ENCODE results near the gene COPZ2. TPM values are rescaled to one million over a fixed set of nuclear protein-coding genes. Genes with fewer than 3 reads are reported as not detected.

COPZ2 gene
- total RNA-seq, 1 experiment from 2014 or later, result not detected

DNA sequence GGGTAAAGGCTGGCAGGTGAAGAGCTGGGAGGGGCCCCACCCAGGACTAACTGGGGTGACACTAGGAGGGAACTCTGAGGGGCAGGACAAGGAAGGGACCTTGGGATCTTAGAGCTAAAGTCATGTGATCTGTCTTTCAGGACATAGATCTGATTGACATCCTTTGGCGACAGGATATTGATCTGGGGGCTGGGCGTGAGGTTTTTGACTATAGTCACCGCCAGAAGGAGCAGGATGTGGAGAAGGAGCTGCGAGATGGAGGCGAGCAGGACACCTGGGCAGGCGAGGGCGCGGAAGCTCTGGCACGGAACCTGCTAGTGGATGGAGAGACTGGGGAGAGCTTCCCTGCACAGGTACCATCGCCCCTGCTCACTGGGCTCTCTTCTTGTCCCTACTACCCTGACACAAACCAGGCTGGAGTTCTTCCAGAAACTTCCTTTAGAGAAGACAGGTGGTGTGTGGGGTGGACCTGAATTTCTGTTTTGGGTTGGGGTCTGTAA is 18.7 kb upstream of the COPZ2 start:
- BruUV-seq (replicated peaks), result no TSS peak
- Histone ChIP-seq H3K36me3 (ENCODE audit: insufficient read depth, low read length, poor library complexity, severe bottlenecking) (peaks cover 66% of the 10 kb centered on the region), H3K9me3 (ENCODE audit: low read depth, low read length, poor library complexity, severe bottlenecking) (no peaks in the 10 kb centered on the region), H3K27me3 (replicated peaks; ENCODE audit: insufficient read depth, low read depth, low read length, poor library complexity) (no peaks in the 10 kb centered on the region), H3K27ac (ENCODE audit: low read depth, low read length, poor library complexity, severe bottlenecking) (peak overlapping the region; percentile 98), H3K4me1 (ENCODE audit: insufficient read depth, low read length, poor library complexity, severe bottlenecking) (peaks cover 51% of the 10 kb centered on the region), H3K4me3 (ENCODE audit: low read depth, low read length, poor library complexity, severe bottlenecking) (peak overlapping the region; percentile 32)
- TF ChIP-seq CTCF (conservative IDR thresholded peaks at IDR 0.05; ENCODE audit: low read depth, low read length) (no peak), EZH2 (IDR thresholded peaks at IDR 0.05; ENCODE audit: borderline replicate concordance, low read depth, low read length, poor library complexity, severe bottlenecking) (no peak)
- no peak for DNase-seq (ENCODE audit: low spot score)
- ChIA-PET POLR2A (ENCODE audit: low non-redundant PET) (interaction anchor here (0.5 to 2.0 kb wide), 5 partner anchors 9 to 1248 kb away, joined by 3 to 10 read pairs (median 8); partner anchors contain the start of gene SNX11), CTCF (interaction anchor here (0.5 kb wide), 1 partner anchor 109 kb away, joined by 3 read pairs; no protein-coding TSS in a partner anchor)
- intact Hi-C loops (cut with micrococcal nuclease; ENCODE audit: unreplicated experiment), result no loop called here

DNA sequence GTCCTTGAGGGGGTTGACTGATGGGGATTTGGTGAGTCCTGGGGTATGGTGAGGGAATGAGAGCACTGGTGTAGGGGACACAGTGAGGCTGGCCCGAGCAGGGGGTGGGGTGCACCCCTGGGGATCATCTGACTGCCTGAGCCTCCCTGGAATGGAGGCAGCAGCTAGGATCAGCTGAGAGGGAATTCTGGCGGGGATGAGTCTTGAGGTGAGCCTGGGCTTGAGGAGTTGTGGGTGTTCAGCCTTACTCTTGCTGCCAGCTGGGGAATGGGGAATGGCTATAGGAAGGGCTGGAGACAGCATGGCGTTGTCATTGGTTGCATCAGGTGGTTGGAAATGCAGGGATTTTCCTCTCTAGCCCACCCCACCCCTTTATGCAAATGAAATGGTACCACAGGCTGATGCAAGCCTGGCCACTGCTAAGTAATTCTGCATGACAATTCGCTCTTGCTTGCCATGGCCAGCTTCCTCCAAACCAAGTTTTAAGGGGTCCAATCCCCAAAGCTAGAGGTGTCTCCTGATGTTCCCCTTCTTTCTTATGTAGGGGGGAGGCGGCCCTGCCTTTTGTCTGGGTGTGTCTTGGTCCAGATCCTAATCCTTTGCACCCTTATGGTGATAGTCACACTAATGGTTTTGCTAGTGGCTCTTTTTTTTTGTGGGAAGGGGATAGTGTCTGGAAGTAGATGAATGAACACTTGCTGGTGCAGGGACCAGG is 18.1 kb upstream of the COPZ2 start:
- Histone ChIP-seq H3K27ac (ENCODE audit: low read depth, low read length, poor library complexity, severe bottlenecking) (peak overlapping the region; percentile 98), H3K36me3 (ENCODE audit: insufficient read depth, low read length, poor library complexity, severe bottlenecking) (peaks cover 68% of the 10 kb centered on the region), H3K27me3 (replicated peaks; ENCODE audit: insufficient read depth, low read depth, low read length, poor library complexity) (no peaks in the 10 kb centered on the region), H3K9me3 (ENCODE audit: low read depth, low read length, poor library complexity, severe bottlenecking) (no peaks in the 10 kb centered on the region), H3K4me1 (ENCODE audit: insufficient read depth, low read length, poor library complexity, severe bottlenecking) (peaks cover 58% of the 10 kb centered on the region), H3K4me3 (ENCODE audit: low read depth, low read length, poor library complexity, severe bottlenecking) (peak overlapping the region; percentile 38)
- CTCF ChIA-PET, result interaction anchor here (0.5 to 1.7 kb wide), 3 partner anchors 11 to 204 kb away, joined by 3 to 7 read pairs (median 7); no protein-coding TSS in a partner anchor
- POLR2A ChIA-PET (ENCODE audit: low non-redundant PET), result interaction anchor here (0.6 to 2.0 kb wide), 6 partner anchors 8 to 1247 kb away, joined by 5 to 14 read pairs (median 8); partner anchors contain the start of gene SNX11
- intact Hi-C loops (cut with micrococcal nuclease; ENCODE audit: unreplicated experiment), result no loop called here
- BruUV-seq (replicated peaks), result no TSS peak
- DNase-seq (ENCODE audit: low spot score), result peak; percentile 82
- TF ChIP-seq EZH2 (IDR thresholded peaks at IDR 0.05; ENCODE audit: borderline replicate concordance, low read depth, low read length, poor library complexity, severe bottlenecking) (no peak), CTCF (conservative IDR thresholded peaks at IDR 0.05; ENCODE audit: low read depth, low read length) (no peak)

DNA sequence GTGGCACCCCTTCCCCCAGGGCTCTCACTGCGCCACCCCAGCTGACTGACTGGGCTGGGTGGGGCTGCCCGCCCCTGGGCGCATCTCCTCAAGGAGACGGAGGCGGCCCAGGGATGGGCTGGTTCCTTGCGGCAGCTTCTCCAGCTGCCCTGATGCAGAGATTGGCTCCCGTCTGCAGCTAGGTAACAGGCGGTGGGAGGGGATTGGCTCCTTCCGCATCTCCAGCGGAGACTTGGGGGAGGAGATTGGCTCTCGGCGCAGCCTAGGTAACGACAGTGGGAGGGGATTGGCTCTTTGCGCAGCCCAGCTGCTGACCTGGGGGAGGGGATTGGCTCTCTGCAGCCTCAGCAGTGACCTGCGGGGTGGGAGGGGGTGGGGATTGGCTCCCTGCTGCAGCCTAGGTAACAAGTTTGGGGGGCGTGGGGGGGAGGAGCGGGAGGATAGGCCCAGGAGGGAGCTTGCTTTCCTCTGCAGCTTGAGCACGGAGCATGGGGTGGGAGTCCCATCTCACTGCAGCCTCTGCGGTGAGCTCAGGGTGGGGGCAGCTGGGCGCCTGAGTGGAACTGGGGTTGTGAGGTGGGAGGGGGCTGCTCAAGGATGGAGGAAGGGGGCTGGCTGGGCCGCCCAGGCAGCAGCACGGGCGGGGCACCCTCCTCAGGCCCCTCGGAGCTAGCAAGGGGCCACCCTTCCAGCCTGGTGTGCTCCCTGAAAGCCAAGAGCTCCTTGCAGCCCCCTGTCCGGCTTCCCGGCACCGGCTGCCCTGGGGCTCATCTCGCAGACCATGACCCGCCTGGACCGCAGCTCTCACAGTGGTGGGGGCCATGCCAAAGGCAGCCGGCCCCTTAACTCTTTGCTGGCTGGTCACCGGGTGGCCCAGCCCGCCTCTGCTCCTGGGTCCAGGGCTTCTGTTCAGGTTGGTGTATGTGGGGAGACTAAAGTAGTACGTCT is 16.9 kb upstream of the COPZ2 start:
- CTCF ChIA-PET, result interaction anchor here (0.6 to 1.7 kb wide), 4 partner anchors 12 to 84 kb away, joined by 3 to 7 read pairs (median 5); partner anchors contain the start of gene CDK5RAP3
- peak overlapping the region; percentile 98 for H3K27ac ChIP-seq (ENCODE audit: low read depth, low read length, poor library complexity, severe bottlenecking)
- POLR2A ChIA-PET (ENCODE audit: low non-redundant PET), result interaction anchor here (0.5 to 2.0 kb wide), 7 partner anchors 11 to 561 kb away, joined by 3 to 13 read pairs (median 9); partner anchors contain the start of genes HOXB8 and SNX11

More for the DNA sequence above, 16.9 kb upstream of the COPZ2 start:
- intact Hi-C loops (cut with micrococcal nuclease; ENCODE audit: unreplicated experiment), result loop anchor here (1.0 kb wide), 1 partner anchor 12 kb away; no protein-coding TSS in a partner anchor
- BruUV-seq (replicated peaks), result no TSS peak
- no peak for TF ChIP-seq EZH2 (IDR thresholded peaks at IDR 0.05; ENCODE audit: borderline replicate concordance, low read depth, low read length, poor library complexity, severe bottlenecking)
- no peak for TF ChIP-seq CTCF (conservative IDR thresholded peaks at IDR 0.05; ENCODE audit: low read depth, low read length)
- Histone ChIP-seq H3K4me1 (ENCODE audit: insufficient read depth, low read length, poor library complexity, severe bottlenecking) (peaks cover 68% of the 10 kb centered on the region), H3K27me3 (replicated peaks; ENCODE audit: insufficient read depth, low read depth, low read length, poor library complexity) (no peaks in the 10 kb centered on the region), H3K4me3 (ENCODE audit: low read depth, low read length, poor library complexity, severe bottlenecking) (peak overlapping the region; percentile 38), H3K36me3 (ENCODE audit: insufficient read depth, low read length, poor library complexity, severe bottlenecking) (peaks cover 60% of the 10 kb centered on the region), H3K9me3 (ENCODE audit: low read depth, low read length, poor library complexity, severe bottlenecking) (no peaks in the 10 kb centered on the region)
- peak; percentile 94 for DNase-seq (ENCODE audit: low spot score)
